A673 (cell line): ENCODE measurements around the gene MFF. TPM values are rescaled to one million over a fixed set of nuclear protein-coding genes. Genes with fewer than 3 reads are reported as not detected.

ENCODE experiments used
- BruUV-seq: library from RNA; stranded (reverse); fragments of 400-500 nt; replicated peaks from 2 replicates; lab custom pipeline; 2021; lab: Mats Ljungman, UMichigan
- CTCF ChIA-PET: fragments of 300-600 bp; sonication (Branson Sonifier 250); formaldehyde crosslinking; loops from one replicate; lab custom pipeline; 2022; ENCODE audit warnings: antibody characterized with exemption; lab: Charles Lee
- POLR2A ChIA-PET: fragments of 300-600 bp; sonication (Branson Sonifier 250); formaldehyde crosslinking; loops from one replicate; lab custom pipeline; 2022; ENCODE audit warnings: antibody characterized with exemption; ENCODE audit not compliant: low non-redundant PET; lab: Charles Lee
- DNase-seq: peaks from one replicate; pipeline ENCODE4 v3.0.0-alpha.2; 2015; ENCODE audit warnings: low spot score
- H3K27ac ChIP-seq: fragments of 200-600 bp; sonication (generic); 2 replicates; pipeline ENCODE4 v1.5.1; 2016; ENCODE audit warnings: mixed run types, low read depth, mild to moderate bottlenecking, mixed read lengths, antibody characterized with exemption, low read length; ENCODE audit not compliant: poor library complexity, severe bottlenecking
- H3K27me3 ChIP-seq: fragments of 200-600 bp; sonication (generic); replicated peaks from 2 replicates; pipeline ENCODE4 v1.6.1; 2017; ENCODE audit warnings: mixed run types, low read depth, mild to moderate bottlenecking, mixed read lengths, antibody characterized with exemption, low read length; ENCODE audit not compliant: insufficient read depth, poor library complexity
- H3K36me3 ChIP-seq: fragments of 200-600 bp; sonication (generic); 2 replicates; pipeline ENCODE4 v1.6.1; 2016; ENCODE audit warnings: mixed run types, mild to moderate bottlenecking, mixed read lengths, antibody characterized with exemption, low read length; ENCODE audit not compliant: insufficient read depth, poor library complexity, severe bottlenecking
- H3K4me1 ChIP-seq: fragments of 200-600 bp; sonication (generic); 2 replicates; pipeline ENCODE4 v1.6.1; 2017; ENCODE audit warnings: mixed run types, mild to moderate bottlenecking, mixed read lengths, antibody characterized with exemption, low read length; ENCODE audit not compliant: insufficient read depth, poor library complexity, severe bottlenecking
- H3K4me3 ChIP-seq: fragments of 200-600 bp; sonication (generic); 2 replicates; pipeline ENCODE4 v1.5.1; 2016; ENCODE audit warnings: low read depth, mixed run types, mild to moderate bottlenecking, mixed read lengths, low read length; ENCODE audit not compliant: poor library complexity, severe bottlenecking
- H3K9me3 ChIP-seq: fragments of 200-600 bp; sonication (generic); 2 replicates; pipeline ENCODE4 v1.6.1; 2016; ENCODE audit warnings: mixed run types, low read depth, mild to moderate bottlenecking, mixed read lengths, antibody characterized with exemption, low read length; ENCODE audit not compliant: poor library complexity, severe bottlenecking
- CTCF ChIP-seq: fragments of 300-800, 200-600 bp; sonication (generic); conservative IDR thresholded peaks from 2 replicates; pipeline ENCODE4 v1.5.1; 2017; ENCODE audit warnings: low read depth, mild to moderate bottlenecking, antibody characterized with exemption, low read length, moderate library complexity, mixed read lengths
- EZH2 ChIP-seq: fragments of 200-600 bp; sonication (generic); IDR thresholded peaks from 2 replicates; pipeline ENCODE4 v1.6.1; 2017; ENCODE audit warnings: borderline replicate concordance, low read depth, mild to moderate bottlenecking, mixed read lengths, antibody characterized with exemption, low read length; ENCODE audit not compliant: poor library complexity, severe bottlenecking
- intact Hi-C: fragments of 100-400 bp; cut with micrococcal nuclease; formaldehyde crosslinking; loops from one replicate; pipeline ENCODE4 v1.10.0; 2022; ENCODE audit not compliant: unreplicated experiment
- total RNA-seq: library from RNA; stranded (reverse); gene quantifications from 2 replicates; pipeline ENCODE4 v1.2.3, GENCODE V29; 2021

Gene MFF
- total RNA-seq, 1 experiment from 2014 or later = 113 TPM

GRCh38 chr2:227287771-227288170, 37.3 kb upstream of the MFF start:
- BruUV-seq = no TSS peak
- no peak for DNase-seq
- Histone ChIP-seq H3K4me3 (no peak overlapping the region), H3K27ac (no peak overlapping the region), H3K4me1 (no peaks in the 10 kb centered on the region), H3K27me3 (no peaks in the 10 kb centered on the region), H3K36me3 (no peaks in the 10 kb centered on the region), H3K9me3 (no peaks in the 10 kb centered on the region)
- TF ChIP-seq EZH2 (no peak), CTCF (no peak)
- CTCF ChIA-PET = no interaction called here
- intact Hi-C loops = no loop called here
- POLR2A ChIA-PET = no interaction called here

- no peak overlapping the region for H3K27ac ChIP-seq
- H3K27me3 ChIP-seq = no peaks in the 10 kb centered on the region
- ChIA-PET CTCF (no interaction called here), POLR2A (no interaction called here)
- H3K4me3 ChIP-seq = no peak overlapping the region
- TF ChIP-seq CTCF = no peak
- TF ChIP-seq EZH2 = no peak
- no peaks in the 10 kb centered on the region for H3K36me3 ChIP-seq
- no peak for DNase-seq
- no peaks in the 10 kb centered on the region for H3K9me3 ChIP-seq
- intact Hi-C loops = no loop called here
- no peaks in the 10 kb centered on the region for H3K4me1 ChIP-seq
- no TSS peak for BruUV-seq
Observed at GRCh38 chr2:227292314-227292713, 32.7 kb upstream of the MFF start.

GRCh38 chr2:227293531-227293930, 31.5 kb upstream of the MFF start:
- DNase-seq = no peak
- intact Hi-C loops = no loop called here
- Histone ChIP-seq H3K4me1 (no peaks in the 10 kb centered on the region), H3K4me3 (no peak overlapping the region), H3K9me3 (no peaks in the 10 kb centered on the region), H3K36me3 (no peaks in the 10 kb centered on the region), H3K27ac (no peak overlapping the region), H3K27me3 (no peaks in the 10 kb centered on the region)
- ChIA-PET CTCF (no interaction called here), POLR2A (no interaction called here)
- TF ChIP-seq CTCF (no peak), EZH2 (no peak)
- BruUV-seq = no TSS peak
